ENCODE data around the gene LOXL3. TPM values are rescaled to one million over a fixed set of nuclear protein-coding genes. Genes with fewer than 3 reads are reported as not detected.

The LOXL3 gene
- polyA plus RNA-seq, 1 donor from 2014 or later: 20.1 TPM

DNA sequence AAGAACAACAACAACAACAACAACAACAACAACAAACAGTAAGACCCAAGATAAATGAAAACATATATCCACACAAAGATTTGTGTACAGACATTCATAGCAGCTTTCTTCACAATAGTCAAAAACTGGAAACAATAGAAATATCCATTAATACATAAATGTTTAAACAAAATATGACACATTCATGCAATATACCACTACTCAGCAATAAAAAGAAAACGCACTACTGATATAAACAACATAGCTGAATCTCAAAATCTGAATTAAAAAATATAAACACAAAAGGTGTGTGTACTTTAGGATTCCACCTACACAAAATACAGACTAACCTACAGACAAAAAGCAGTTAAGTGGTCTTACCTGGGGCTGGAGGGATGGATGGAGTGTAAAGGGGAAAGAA lies 42.8 kb upstream of the LOXL3 start:
- no peak overlapping the region for H3K9ac ChIP-seq (ENCODE audit: low read length)
- no peak overlapping the region for H3K27ac ChIP-seq (ENCODE audit: low read length)
- H2AFZ ChIP-seq (ENCODE audit: low read depth, low read length): no peak overlapping the region
- H4K20me1 ChIP-seq (ENCODE audit: insufficient read depth): no peaks in the 10 kb centered on the region
- no peak overlapping the region for H3K4me3 ChIP-seq (ENCODE audit: low read length)
- no peaks in the 10 kb centered on the region for H3K36me3 ChIP-seq (ENCODE audit: insufficient read depth, low read length)
- no peaks in the 10 kb centered on the region for H3K79me2 ChIP-seq (replicated peaks; ENCODE audit: insufficient read depth, low read length)
- no peaks in the 10 kb centered on the region for H3F3A ChIP-seq (ENCODE audit: insufficient read depth, low read length, poor library complexity, severe bottlenecking)
- H3K9me3 ChIP-seq (ENCODE audit: low read length): no peaks in the 10 kb centered on the region
- no peak overlapping the region for H3K4me2 ChIP-seq (ENCODE audit: low read length)
- no peaks in the 10 kb centered on the region for H3K27me3 ChIP-seq (ENCODE audit: insufficient read depth, low read depth, low read length)
- TF ChIP-seq, protein P1, sequence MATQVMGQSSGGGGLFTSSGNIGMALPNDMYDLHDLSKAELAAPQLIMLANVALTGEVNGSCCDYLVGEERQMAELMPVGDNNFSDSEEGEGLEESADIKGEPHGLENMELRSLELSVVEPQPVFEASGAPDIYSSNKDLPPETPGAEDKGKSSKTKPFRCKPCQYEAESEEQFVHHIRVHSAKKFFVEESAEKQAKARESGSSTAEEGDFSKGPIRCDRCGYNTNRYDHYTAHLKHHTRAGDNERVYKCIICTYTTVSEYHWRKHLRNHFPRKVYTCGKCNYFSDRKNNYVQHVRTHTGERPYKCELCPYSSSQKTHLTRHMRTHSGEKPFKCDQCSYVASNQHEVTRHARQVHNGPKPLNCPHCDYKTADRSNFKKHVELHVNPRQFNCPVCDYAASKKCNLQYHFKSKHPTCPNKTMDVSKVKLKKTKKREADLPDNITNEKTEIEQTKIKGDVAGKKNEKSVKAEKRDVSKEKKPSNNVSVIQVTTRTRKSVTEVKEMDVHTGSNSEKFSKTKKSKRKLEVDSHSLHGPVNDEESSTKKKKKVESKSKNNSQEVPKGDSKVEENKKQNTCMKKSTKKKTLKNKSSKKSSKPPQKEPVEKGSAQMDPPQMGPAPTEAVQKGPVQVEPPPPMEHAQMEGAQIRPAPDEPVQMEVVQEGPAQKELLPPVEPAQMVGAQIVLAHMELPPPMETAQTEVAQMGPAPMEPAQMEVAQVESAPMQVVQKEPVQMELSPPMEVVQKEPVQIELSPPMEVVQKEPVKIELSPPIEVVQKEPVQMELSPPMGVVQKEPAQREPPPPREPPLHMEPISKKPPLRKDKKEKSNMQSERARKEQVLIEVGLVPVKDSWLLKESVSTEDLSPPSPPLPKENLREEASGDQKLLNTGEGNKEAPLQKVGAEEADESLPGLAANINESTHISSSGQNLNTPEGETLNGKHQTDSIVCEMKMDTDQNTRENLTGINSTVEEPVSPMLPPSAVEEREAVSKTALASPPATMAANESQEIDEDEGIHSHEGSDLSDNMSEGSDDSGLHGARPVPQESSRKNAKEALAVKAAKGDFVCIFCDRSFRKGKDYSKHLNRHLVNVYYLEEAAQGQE (IDR thresholded peaks at IDR 0.05; ENCODE audit: borderline replicate concordance): no peak
- no peak for TF ChIP-seq TAF1 (IDR thresholded peaks at IDR 0.05; ENCODE audit: low read depth)
- H3K9me2 ChIP-seq (ENCODE audit: insufficient read depth, low read length): no peaks in the 10 kb centered on the region

DNA sequence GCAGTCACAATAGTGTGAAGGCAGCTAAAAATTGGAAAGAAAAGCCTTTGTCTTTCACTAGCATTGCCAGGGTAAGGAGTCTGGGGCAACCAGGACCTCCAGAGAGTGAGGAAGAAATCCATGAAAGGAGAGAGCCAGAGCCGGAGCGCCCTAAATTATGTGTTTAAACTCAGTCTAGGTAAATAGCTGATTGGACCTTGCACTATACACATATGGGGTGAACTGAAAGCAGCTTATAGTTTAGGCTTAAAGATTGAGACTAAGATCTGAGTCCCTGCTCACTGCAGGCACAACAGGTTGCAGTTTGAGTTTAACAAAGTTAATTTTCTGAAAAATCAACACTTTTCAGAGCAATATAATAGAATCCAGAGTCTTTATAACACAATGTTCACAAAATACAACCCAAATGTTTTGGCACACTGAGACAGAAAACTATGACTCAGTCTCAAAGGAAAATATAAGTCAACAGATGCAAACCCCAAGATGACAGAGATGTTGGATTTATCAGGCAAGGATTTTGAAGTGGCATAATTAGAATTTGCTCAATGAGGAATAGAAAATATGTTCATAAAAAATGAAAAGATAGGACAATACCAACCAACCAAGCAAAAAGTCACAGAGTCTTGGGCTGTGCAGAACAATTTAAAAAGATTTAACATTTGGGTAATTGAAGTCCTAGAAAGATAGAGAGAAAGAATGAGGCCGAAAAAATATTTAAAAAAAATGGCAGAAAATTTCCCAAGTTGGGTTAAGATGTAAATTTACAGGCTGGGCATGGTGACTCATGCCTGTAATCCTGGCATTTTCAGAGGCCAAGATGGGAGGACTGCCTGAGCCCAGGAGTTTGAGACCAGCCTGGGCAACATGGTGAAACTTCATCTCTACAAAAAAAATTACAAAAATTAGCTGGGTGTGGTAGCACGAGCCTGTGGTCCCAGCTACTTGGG lies 40.4 kb upstream of the LOXL3 start:
- H3K27ac ChIP-seq (ENCODE audit: low read length): no peak overlapping the region
- TF ChIP-seq RAD21 (conservative IDR thresholded peaks at IDR 0.05) (no peak), SMC3 (conservative IDR thresholded peaks at IDR 0.05; ENCODE audit: poor library complexity) (no peak), MXI1 (conservative IDR thresholded peaks at IDR 0.05; ENCODE audit: poor library complexity, severe bottlenecking) (no peak), TAF1 (IDR thresholded peaks at IDR 0.05; ENCODE audit: low read depth) (no peak), EZH2 (IDR thresholded peaks at IDR 0.05; ENCODE audit: borderline replicate concordance, insufficient read depth, low read length, poor library complexity, severe bottlenecking) (no peak)
- TF ChIP-seq, protein P1 (IDR thresholded peaks at IDR 0.05; ENCODE audit: borderline replicate concordance): no peak
- TF ChIP-seq, protein P2, sequence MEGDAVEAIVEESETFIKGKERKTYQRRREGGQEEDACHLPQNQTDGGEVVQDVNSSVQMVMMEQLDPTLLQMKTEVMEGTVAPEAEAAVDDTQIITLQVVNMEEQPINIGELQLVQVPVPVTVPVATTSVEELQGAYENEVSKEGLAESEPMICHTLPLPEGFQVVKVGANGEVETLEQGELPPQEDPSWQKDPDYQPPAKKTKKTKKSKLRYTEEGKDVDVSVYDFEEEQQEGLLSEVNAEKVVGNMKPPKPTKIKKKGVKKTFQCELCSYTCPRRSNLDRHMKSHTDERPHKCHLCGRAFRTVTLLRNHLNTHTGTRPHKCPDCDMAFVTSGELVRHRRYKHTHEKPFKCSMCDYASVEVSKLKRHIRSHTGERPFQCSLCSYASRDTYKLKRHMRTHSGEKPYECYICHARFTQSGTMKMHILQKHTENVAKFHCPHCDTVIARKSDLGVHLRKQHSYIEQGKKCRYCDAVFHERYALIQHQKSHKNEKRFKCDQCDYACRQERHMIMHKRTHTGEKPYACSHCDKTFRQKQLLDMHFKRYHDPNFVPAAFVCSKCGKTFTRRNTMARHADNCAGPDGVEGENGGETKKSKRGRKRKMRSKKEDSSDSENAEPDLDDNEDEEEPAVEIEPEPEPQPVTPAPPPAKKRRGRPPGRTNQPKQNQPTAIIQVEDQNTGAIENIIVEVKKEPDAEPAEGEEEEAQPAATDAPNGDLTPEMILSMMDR (IDR thresholded peaks at IDR 0.05; ENCODE audit: poor library complexity, severe bottlenecking): no peak
- H4K20me1 ChIP-seq (ENCODE audit: insufficient read depth): no peaks in the 10 kb centered on the region
- no peak overlapping the region for H3K9ac ChIP-seq (ENCODE audit: low read length)
- no peaks in the 10 kb centered on the region for H3K36me3 ChIP-seq (ENCODE audit: insufficient read depth, low read length)
- H3K9me2 ChIP-seq (ENCODE audit: insufficient read depth, low read length): no peaks in the 10 kb centered on the region
- H3K4me3 ChIP-seq (ENCODE audit: low read length): no peak overlapping the region
- no peaks in the 10 kb centered on the region for H3K27me3 ChIP-seq (ENCODE audit: insufficient read depth, low read depth, low read length)
- no peaks in the 10 kb centered on the region for H3F3A ChIP-seq (ENCODE audit: insufficient read depth, low read length, poor library complexity, severe bottlenecking)
- no peaks in the 10 kb centered on the region for H3K9me3 ChIP-seq (ENCODE audit: low read length)
- H2AFZ ChIP-seq (ENCODE audit: low read depth, low read length): no peak overlapping the region
- no peaks in the 10 kb centered on the region for H3K79me2 ChIP-seq (replicated peaks; ENCODE audit: insufficient read depth, low read length)
- H3K4me2 ChIP-seq (ENCODE audit: low read length): no peak overlapping the region
